GM18505 (cell line): Measurements from ENCODE around the gene XPR1.
A peak's percentile ranks its signal among the peaks of the same experiment; 100 is the strongest.

Experiments used
- ATAC-seq: cut with Tn5 transposase; IDR thresholded peaks from one replicate; pipeline ENCODE4 v1.9.1; 2021; ENCODE audit not compliant: unreplicated experiment
- POLR2A ChIP-seq: IDR thresholded peaks from 4 replicates; pipeline ENCODE4 v1.6.1; 2011; ENCODE audit warnings: borderline replicate concordance; ENCODE audit not compliant: insufficient read depth, insufficient read length; ENCODE audit errors: extremely low read depth

Gene XPR1

GRCh38 chr1:180929389-180929788 lies 297.6 kb downstream of the XPR1 start:
- TF ChIP-seq POLR2A, result no peak
- no peak for ATAC-seq

DNA sequence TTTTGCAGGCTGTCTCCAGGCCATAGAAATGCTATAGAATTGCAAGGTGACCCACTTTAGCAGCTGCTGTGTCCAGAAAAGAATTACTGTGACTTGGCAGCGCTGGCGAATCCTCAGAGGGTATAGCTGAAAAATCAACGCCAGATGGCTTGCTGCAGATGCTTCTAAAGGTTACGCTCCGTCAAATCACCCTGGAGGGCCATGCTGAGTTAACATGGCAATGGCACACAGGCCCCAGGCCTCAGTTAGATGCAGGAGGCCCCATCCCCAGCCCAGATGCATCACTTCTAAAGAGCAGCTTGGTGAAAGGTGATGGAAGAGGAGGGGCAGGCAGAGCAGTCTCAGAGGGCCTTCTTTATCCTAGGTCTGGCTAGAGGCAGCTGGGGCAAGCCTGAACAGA lies 298.9 kb downstream of the XPR1 start:
- ATAC-seq, result no peak
- TF ChIP-seq POLR2A, result no peak

GRCh38 chr1:180931529-180931928 lies 299.7 kb downstream of the XPR1 start:
- no peak for TF ChIP-seq POLR2A
- no peak for ATAC-seq

DNA sequence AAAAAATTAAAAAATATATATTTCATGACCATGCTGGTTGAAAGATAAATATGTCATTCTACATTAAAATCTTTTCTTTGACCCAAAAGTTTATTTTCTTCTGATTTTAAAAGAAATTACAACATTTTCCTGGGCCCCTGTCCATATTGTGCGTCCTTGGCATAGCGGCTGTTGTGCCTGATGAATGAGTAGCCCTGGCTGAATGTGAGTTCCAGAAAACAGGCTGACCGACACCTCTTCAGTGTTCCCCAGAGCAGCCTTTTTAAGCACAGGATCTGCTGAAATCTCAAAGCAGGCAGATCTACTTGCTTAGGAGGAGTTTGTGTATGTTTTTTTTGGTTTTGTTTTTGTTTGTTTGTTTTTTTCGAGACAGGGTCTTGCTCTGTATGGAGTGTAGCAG lies 300.6 kb downstream of the XPR1 start:
- no peak for ATAC-seq
- no peak for TF ChIP-seq POLR2A

GRCh38 chr1:180933141-180933540 lies 301.3 kb downstream of the XPR1 start:
- TF ChIP-seq POLR2A, result no peak

DNA sequence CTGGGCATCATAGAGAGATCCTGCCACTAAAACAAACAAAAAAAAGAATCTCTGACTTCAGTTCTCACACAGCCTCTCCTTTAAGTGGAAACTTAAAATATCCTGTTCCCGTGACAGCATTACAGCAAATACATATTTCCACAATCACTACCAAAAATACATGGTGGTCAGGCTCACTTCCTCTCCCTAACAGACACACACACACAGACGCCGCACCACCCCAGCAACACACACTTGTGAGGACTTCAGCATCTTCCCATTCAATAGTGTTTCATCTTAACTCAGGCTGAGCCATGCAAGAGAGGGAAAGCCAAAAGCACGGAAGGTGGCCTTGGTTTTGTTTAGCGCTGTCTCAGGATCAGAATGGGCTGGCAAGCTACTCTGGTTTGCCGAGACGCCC lies 302.7 kb downstream of the XPR1 start:
- no peak for ATAC-seq

More at GRCh38 chr1:180933141-180933540, 301.3 kb downstream of the XPR1 start:
- no peak for ATAC-seq

DNA sequence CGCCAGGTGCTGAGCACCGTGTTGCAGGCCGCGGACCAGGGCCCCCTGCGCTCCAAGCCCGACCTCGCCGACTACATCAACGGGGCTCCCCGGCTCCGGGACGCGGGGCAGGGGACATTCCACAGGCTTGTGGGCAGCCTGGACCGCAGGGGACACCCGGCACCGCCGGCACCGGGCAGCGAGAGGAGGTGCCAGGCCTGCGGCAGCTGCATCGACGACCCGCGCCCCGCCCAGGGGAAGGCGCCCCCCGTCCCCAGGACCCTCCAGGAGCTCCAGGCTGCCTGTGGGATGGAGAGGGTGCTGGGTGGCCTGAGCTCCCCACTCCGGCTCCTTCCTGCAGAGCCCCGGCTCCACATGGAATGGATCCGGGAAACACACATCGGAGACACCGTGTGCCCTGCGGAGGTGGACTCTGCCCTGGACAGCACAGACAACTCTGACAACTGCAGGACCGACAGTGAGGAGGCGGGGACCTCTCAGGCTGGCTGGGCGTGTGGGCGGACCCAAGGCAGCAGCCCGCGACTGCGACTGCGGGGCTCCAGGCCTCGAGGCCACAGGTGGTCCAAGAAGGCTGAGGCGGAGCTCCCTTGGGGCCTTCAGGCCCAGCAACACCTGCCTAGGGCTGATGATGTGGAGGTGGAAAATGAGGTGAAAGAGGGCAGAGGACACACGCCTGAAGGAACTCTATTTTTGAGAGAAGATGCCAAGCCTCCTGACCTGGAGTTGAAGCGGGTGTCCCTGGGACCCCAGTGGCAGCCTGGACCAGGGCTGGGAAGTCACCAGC lies 303.7 kb downstream of the XPR1 start:
- peak; percentile 45 for ATAC-seq

More for the DNA sequence above, 302.7 kb downstream of the XPR1 start:
- TF ChIP-seq POLR2A, result no peak

GRCh38 chr1:180936110-180937011 lies 304.5 kb downstream of the XPR1 start:
- no peak for ATAC-seq
- no peak for TF ChIP-seq POLR2A

More for the DNA sequence above, 303.7 kb downstream of the XPR1 start:
- TF ChIP-seq POLR2A, result no peak

DNA sequence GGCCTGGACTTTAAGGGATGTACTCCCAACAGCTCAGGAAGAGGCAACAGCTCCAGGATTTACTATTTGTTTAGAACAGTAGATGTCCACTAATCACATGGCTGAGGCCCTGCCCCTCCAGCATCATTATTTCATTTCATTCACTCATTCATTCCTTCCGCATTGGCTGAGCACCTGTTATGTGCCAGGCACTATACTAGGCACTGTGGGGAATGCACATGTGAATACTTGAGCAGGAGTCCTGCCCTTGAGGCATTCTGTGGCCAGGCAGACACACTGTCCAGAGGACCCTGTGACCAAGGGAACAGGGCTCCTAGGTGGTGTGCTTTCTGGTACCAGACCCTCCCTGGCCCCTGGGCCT lies 305.2 kb downstream of the XPR1 start:
- ATAC-seq, result no peak
- no peak for TF ChIP-seq POLR2A

GRCh38 chr1:180937624-180938225 lies 305.9 kb downstream of the XPR1 start:
- no peak for TF ChIP-seq POLR2A
- no peak for ATAC-seq

DNA sequence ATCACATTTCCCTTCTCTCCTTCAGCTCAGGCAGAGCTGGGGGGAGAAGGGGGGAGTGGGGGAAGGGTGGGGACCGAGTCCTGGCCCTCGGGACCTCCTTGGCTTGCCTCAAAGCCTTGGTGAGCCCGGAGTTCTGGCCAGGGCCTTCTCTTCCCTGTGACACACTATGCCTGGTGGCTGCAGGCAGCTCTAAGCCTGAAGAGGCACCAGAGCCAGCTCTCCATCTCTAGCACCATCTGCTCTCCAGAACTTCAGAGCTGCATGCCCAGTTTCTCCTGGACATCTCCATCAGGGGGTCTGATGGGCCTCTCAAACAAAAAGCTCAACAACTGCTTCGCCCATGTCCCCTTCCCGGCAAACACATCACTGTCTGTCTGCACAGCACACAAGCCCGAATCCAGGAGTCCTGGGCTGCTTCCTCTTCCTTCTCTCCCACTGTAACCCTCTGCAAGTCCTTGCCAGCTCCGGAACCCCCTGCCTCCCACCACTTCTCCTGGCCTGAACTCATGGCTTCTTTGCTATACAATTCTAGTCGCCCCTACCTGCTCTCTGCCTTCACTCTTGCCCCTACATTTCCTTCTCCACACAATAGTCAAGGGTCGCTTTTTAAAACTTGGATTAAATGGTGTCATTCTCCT lies 307.4 kb downstream of the XPR1 start:
- no peak for ATAC-seq
- TF ChIP-seq POLR2A, result no peak

- ATAC-seq, result no peak
- TF ChIP-seq POLR2A, result no peak
Measured at GRCh38 chr1:180939711-180940103, 307.9 kb downstream of the XPR1 start.
